ENCODE measurements around the gene SLC6A6.

- TF ChIP-seq CTCF (optimal IDR thresholded peaks at IDR 0.05 in 1 of 3, IDR thresholded peaks at IDR 0.05 in 1 of 3, conservative IDR thresholded peaks at IDR 0.05 in 1 of 3; ENCODE audit: extremely low read depth in 1 of 3, insufficient read depth in 2 of 3, low read length in 3 of 3) = no peak
- TF ChIP-seq EZH2 (IDR thresholded peaks at IDR 0.05; ENCODE audit: low read length) = no peak
Observed at GRCh38 chr3:14391033-14391432, 11.4 kb upstream of the SLC6A6 start.
